Heart right ventricle (tissue), 16 donors: ENCODE results near the gene FAM9A. TPM values are rescaled to one million over a fixed set of nuclear protein-coding genes. Genes with fewer than 3 reads are reported as not detected.

Experiments
- ATAC-seq, 8 donors: fragments of 200-7000 bp; cut with Tn5 transposase; one replicate each; pipeline ENCODE4 v1.9.1; 2020; ENCODE audit warnings: mild to moderate bottlenecking in 8 of 8, moderate library complexity in 8 of 8, moderate number of reproducible peaks in 1 of 8
- DNase-seq, 2 donors: peaks; one replicate each; pipeline ENCODE4 v3.0.0-alpha.2; 2020
- H3K27ac ChIP-seq, 10 donors: fragments of 200-600 bp; sonication (generic) in 2 of 10; one replicate each; pipeline versions ENCODE4 v1.5.0 to v1.8.0; 2020 to 2022; ENCODE audit warnings: mild to moderate bottlenecking in 3 of 10
- H3K27me3 ChIP-seq, 7 donors: fragments of 200-600 bp; one replicate each; pipeline ENCODE4 v1.8.0; 2021 to 2022; ENCODE audit warnings: mild to moderate bottlenecking in 2 of 7
- H3K36me3 ChIP-seq, 9 donors: fragments of 200-600 bp; sonication (generic) in 1 of 9; one replicate each; pipeline versions ENCODE4 v1.5.0 to v1.8.0; 2020 to 2022; ENCODE audit warnings: mild to moderate bottlenecking in 2 of 9
- H3K4me1 ChIP-seq, 9 donors: fragments of 200-600 bp; sonication (generic) in 1 of 9; one replicate each; pipeline versions ENCODE4 v1.5.0 to v1.8.0; 2020 to 2022; ENCODE audit warnings: mild to moderate bottlenecking in 4 of 9
- H3K4me3 ChIP-seq, 10 donors: fragments of 200-600 bp; sonication (generic) in 2 of 10; one replicate each; pipeline versions ENCODE4 v1.5.0 to v1.8.0; 2020 to 2022; ENCODE audit warnings: mild to moderate bottlenecking in 7 of 10, moderate library complexity in 2 of 10
- H3K9me3 ChIP-seq, 11 donors: fragments of 200-600 bp in 10 of 11; sonication (generic) in 2 of 11; one replicate each; pipeline versions ENCODE4 v1.5.0 to v1.8.0; 2013 to 2022; ENCODE audit warnings: mild to moderate bottlenecking in 2 of 11, control low read depth in 1 of 11, moderate library complexity in 1 of 11
- CTCF ChIP-seq, 9 donors: fragments of 200-600 bp; sonication (generic) in 2 of 9; IDR thresholded peaks; one replicate each; pipeline versions ENCODE4 v1.5.0 to v1.8.0; 2021 to 2022; ENCODE audit warnings: antibody characterized with exemption in 9 of 9, mild to moderate bottlenecking in 5 of 9, moderate library complexity in 1 of 9
- WGBS, 2 donors: extraction: QIAGEN DNeasy Blood & Tissue Kit; methylation state at CpG; one replicate each; pipeline ENCODE4 v1.1.7; 2013; ENCODE audit warnings: inconsistent platforms in 1 of 2; 5-methylcytosine and 5-hydroxymethylcytosine counted together
- intact Hi-C, 10 donors: fragments of 100-400 bp; cut with DNase I; formaldehyde crosslinking; loops; one replicate each; pipeline versions ENCODE4 v1.11.1 to v1.14.2; 2022
- polyA plus RNA-seq, 2 donors: library from polyadenylated mRNA; stranded (reverse); fragments of 200-250 nt; gene quantifications; one replicate each; pipeline ENCODE4 v1.2.3, GENCODE V29; 2013
- total RNA-seq, 10 donors: library from RNA; stranded (reverse); fragmentation: NEBNext Ultra II Directional in 3 of 10; extraction: Animal tissue kit (Norgen Biotek cat#: 25700) in 3 of 10; gene quantifications; one replicate each; pipeline versions ENCODE4 v1.2.1 to v1.2.4, GENCODE V29; 2021 to 2023
- donor health status: Arrhythmogenic right ventricular cardiomyopathy.
- donor health status: ischemic (EF 13 %, LVEDD 7.1; RV severe dilation, severe dysfunction).
- donor health status: healthy with polysubstance abuse.
- donor health status: DM: no; HTN: yes; CAD: no.
- donor health status: DM: no; HTN: no; CAD: no.
- donor health status: ischemic (EF 25% LVEDD 6.9; RV normal size, moderate dysfunction).
- donor health status: ischemic (EF 25% LVEDD 5.7; RV mildly dilated, moderate dysfunction).
- donor health status: healthy.
- donor health status: DM: yes; HTN: yes; CAD: no.
- donor health status: Ischemic cardiomyopathy.
- donor health status: ischemic (EF 35%, LVEDD 5.7; RV mildly dilated, moderate dysfunction).
- donor health status: nonischemic (EF 11% LVEDD 7.7; RV severe dilation, severe dysfunction).
- donor health status: DM: yes; HTN: yes; CAD: no.
- donor health status: PGD.
- donor health status: ischemic (EF 29% LVEDD 5.4; RV normal size, mild dysfunction).
- donor health status: nonischemic (EF 23%, LVEDD 6.1; RV moderate dilation, normal function).

Gene FAM9A
- total and polyA plus RNA-seq, 12 donors = not detected

GRCh38 chrX:8845469-8845868 lies 44.3 kb upstream of the FAM9A start:
- no peak for DNase-seq
- Histone ChIP-seq H3K36me3 (no peaks in the 10 kb centered on the region), H3K9me3 (no peaks in the 10 kb centered on the region), H3K27ac (no peak overlapping the region), H3K27me3 (peaks cover 0 to 41% (median 0%) of the 10 kb centered on the region in 7 donors), H3K4me1 (no peaks in the 10 kb centered on the region), H3K4me3 (no peak overlapping the region)
- no peak for ATAC-seq
- no peak for TF ChIP-seq CTCF (IDR thresholded peaks at IDR 0.05)
- intact Hi-C loops = no loop called here
- 83 to 88% methylated on average over 10 of the region's 10 CpGs for WGBS, 2 donors

- intact Hi-C loops = no loop called here
- Histone ChIP-seq H3K27ac (no peak overlapping the region), H3K4me3 (no peak overlapping the region), H3K9me3 (no peaks in the 10 kb centered on the region), H3K4me1 (no peaks in the 10 kb centered on the region), H3K36me3 (no peaks in the 10 kb centered on the region), H3K27me3 (peaks cover 0 to 41% (median 0%) of the 10 kb centered on the region in 7 donors)
- 70 to 78% methylated on average over 11 of the region's 11 CpGs for WGBS, 2 donors
- DNase-seq (no peak), ATAC-seq (peak in 1 of 8 donors; percentile 51)
- no peak for TF ChIP-seq CTCF (IDR thresholded peaks at IDR 0.05)
Observed at GRCh38 chrX:8845060-8845459, 43.9 kb upstream of the FAM9A start.

- WGBS, 2 donors = 82 to 92% methylated on average over 1 of the region's 1 CpG
- H3K36me3 ChIP-seq = no peaks in the 10 kb centered on the region
- no peaks in the 10 kb centered on the region for H3K9me3 ChIP-seq
- no peak for ATAC-seq
- no peak overlapping the region for H3K4me3 ChIP-seq
- no peak for TF ChIP-seq CTCF (IDR thresholded peaks at IDR 0.05)
- H3K27ac ChIP-seq = no peak overlapping the region
- intact Hi-C loops = no loop called here
- DNase-seq = no peak
- H3K4me1 ChIP-seq = no peaks in the 10 kb centered on the region
- H3K27me3 ChIP-seq = peaks cover 0 to 37% (median 0%) of the 10 kb centered on the region in 7 donors
Observed at GRCh38 chrX:8844157-8844556, 43.0 kb upstream of the FAM9A start.

- H3K27ac ChIP-seq = no peak overlapping the region
- intact Hi-C loops = no loop called here
- WGBS, 2 donors = 91 to 93% methylated on average over 6 of the region's 6 CpGs
- no peak overlapping the region for H3K4me3 ChIP-seq
- H3K36me3 ChIP-seq = no peaks in the 10 kb centered on the region
- ATAC-seq = no peak
- H3K27me3 ChIP-seq = peaks cover 0 to 44% (median 0%) of the 10 kb centered on the region in 7 donors
- TF ChIP-seq CTCF (IDR thresholded peaks at IDR 0.05) = no peak
- H3K9me3 ChIP-seq = no peaks in the 10 kb centered on the region
- no peak for DNase-seq
- H3K4me1 ChIP-seq = no peaks in the 10 kb centered on the region
Observed at GRCh38 chrX:8841911-8842310, 40.7 kb upstream of the FAM9A start.
